OCI-LY7 (cell line): Measurements from ENCODE around the gene CSTB. TPM values are rescaled to one million over a fixed set of nuclear protein-coding genes. Genes with fewer than 3 reads are reported as not detected.

Experiments
- BruUV-seq: library from RNA; stranded (reverse); fragments of 400-500 nt; replicated peaks from 2 replicates; lab custom pipeline; 2021; lab: Mats Ljungman, UMichigan
- CTCF ChIA-PET: fragments of 300-600 bp; sonication (Branson Sonifier 250); formaldehyde crosslinking; loops from one replicate; lab custom pipeline; 2022; ENCODE audit warnings: antibody characterized with exemption; ENCODE audit not compliant: unreplicated experiment; lab: Charles Lee
- POLR2A ChIA-PET: fragments of 300-600 bp; sonication (Branson Sonifier 250); formaldehyde crosslinking; loops from one replicate; lab custom pipeline; 2022; ENCODE audit warnings: antibody characterized with exemption; lab: Charles Lee
- DNase-seq: peaks from one replicate; pipeline ENCODE4 v3.0.0-alpha.2; 2015; ENCODE audit warnings: low spot score
- H2AFZ ChIP-seq: fragments of 200-600 bp; sonication (generic), shearing (Covaris generic); 2 replicates; pipeline ENCODE4 v1.6.1; 2014; ENCODE audit warnings: mild to moderate bottlenecking, antibody characterized with exemption, low read length, moderate library complexity
- H3K27ac ChIP-seq: fragments of 200-600 bp; sonication (generic); 2 replicates; pipeline ENCODE4 v1.5.1; 2014; ENCODE audit warnings: mixed run types, low read depth, mild to moderate bottlenecking, moderate library complexity, low read length, inconsistent platforms; ENCODE audit not compliant: poor library complexity, severe bottlenecking
- H3K36me3 ChIP-seq: fragments of 200-600 bp; sonication (generic); 2 replicates; pipeline ENCODE4 v1.6.1; 2014; ENCODE audit warnings: mild to moderate bottlenecking, antibody characterized with exemption, low read length, moderate library complexity, mixed read lengths; ENCODE audit not compliant: insufficient read depth
- H3K4me1 ChIP-seq: fragments of 200-600 bp; sonication (generic); 2 replicates; pipeline ENCODE4 v1.5.1; 2014; ENCODE audit warnings: mild to moderate bottlenecking, low read length; ENCODE audit not compliant: insufficient read depth, poor library complexity, severe bottlenecking
- H3K4me2 ChIP-seq: fragments of 200-600 bp; sonication (generic); 2 replicates; pipeline ENCODE4 v1.6.1; 2014; ENCODE audit warnings: mild to moderate bottlenecking, low read length
- H3K4me3 ChIP-seq: fragments of 200-600 bp; sonication (generic); 2 replicates; pipeline ENCODE4 v1.5.1; 2014; ENCODE audit warnings: mild to moderate bottlenecking, low read depth, low read length; ENCODE audit not compliant: poor library complexity, severe bottlenecking
- H3K79me2 ChIP-seq: fragments of 200-600 bp; sonication (generic); 2 replicates; pipeline ENCODE4 v1.6.1; 2016; ENCODE audit warnings: low read depth, mild to moderate bottlenecking, low read length, moderate library complexity, mixed read lengths; ENCODE audit not compliant: insufficient read depth
- H3K9me2 ChIP-seq: fragments of 200-600 bp; sonication (generic); 2 replicates; pipeline ENCODE4 v1.6.1; 2016; ENCODE audit warnings: mild to moderate bottlenecking, low read length, mixed read lengths; ENCODE audit not compliant: insufficient read depth
- H3K9me3 ChIP-seq: fragments of 200-600 bp; sonication (generic); 2 replicates; pipeline ENCODE4 v1.6.1; 2014; ENCODE audit warnings: mild to moderate bottlenecking, mixed run types, low read length, mixed read lengths
- H4K20me1 ChIP-seq: fragments of 200-600 bp; sonication (generic); 2 replicates; pipeline ENCODE4 v1.6.1; 2014; ENCODE audit warnings: mild to moderate bottlenecking, antibody characterized with exemption, low read length, moderate library complexity, mixed read lengths; ENCODE audit not compliant: insufficient read depth
- EZH2phosphoT487 ChIP-seq: fragments of 200-600 bp; sonication (generic); IDR thresholded peaks from 2 replicates; pipeline ENCODE4 v1.6.1; 2018; ENCODE audit warnings: low read depth, borderline replicate concordance, mild to moderate bottlenecking, mixed run types, antibody characterized with exemption, low read length, moderate library complexity, mixed read lengths
- intact Hi-C: fragments of 100-400 bp; cut with micrococcal nuclease; formaldehyde crosslinking; loops from one replicate; pipeline ENCODE4 v1.10.0; 2022; ENCODE audit not compliant: unreplicated experiment
- total RNA-seq, 2 experiments: library from RNA; depleted of rRNA in 1 of 2; stranded (reverse); fragments of >200 nt in 1 of 2; shearing (Covaris generic) in 1 of 2; gene quantifications; 2 replicates each; pipeline ENCODE4 v1.2.3, GENCODE V29; 2014 to 2022
- TF ChIP-seq, protein P1 (sequence below): fragments of 200-600 bp; sonication (generic); conservative IDR thresholded peaks from 2 replicates; pipeline ENCODE4 v1.5.1; 2014; ENCODE audit warnings: mild to moderate bottlenecking, antibody characterized with exemption, low read length, moderate library complexity, mixed read lengths

Gene CSTB
- total RNA-seq, 2 experiments from 2014 or later: 15.6 to 33.3 TPM

DNA sequence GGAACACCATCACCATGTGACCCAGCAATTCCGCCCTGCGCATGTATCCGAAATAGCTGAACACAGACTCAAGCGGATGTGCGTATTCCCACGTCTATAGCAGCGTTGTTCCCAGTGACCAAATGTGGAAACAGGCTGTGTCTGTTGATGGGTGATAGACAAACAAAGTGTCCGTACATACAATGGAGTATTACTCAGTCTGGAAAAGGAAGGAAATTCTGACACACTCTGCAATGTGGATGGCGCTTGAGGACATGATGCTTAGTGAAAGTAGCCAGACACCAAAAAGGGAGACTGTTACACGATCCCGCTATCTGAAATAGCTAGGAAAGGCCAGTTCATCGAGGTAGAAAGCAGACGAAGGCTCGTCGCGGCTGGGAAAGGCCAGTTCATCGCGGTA lies 31.4 kb downstream of the CSTB start:
- H3K79me2 ChIP-seq: no peaks in the 10 kb centered on the region
- ChIA-PET POLR2A (no interaction called here), CTCF (interaction anchor here (0.6 kb wide), 1 partner anchor 325 kb away, joined by 4 read pairs; no protein-coding TSS in a partner anchor)
- no peaks in the 10 kb centered on the region for H3K4me1 ChIP-seq
- no peak overlapping the region for H2AFZ ChIP-seq
- TF ChIP-seq EZH2phosphoT487: no peak
- TF ChIP-seq, protein P1, sequence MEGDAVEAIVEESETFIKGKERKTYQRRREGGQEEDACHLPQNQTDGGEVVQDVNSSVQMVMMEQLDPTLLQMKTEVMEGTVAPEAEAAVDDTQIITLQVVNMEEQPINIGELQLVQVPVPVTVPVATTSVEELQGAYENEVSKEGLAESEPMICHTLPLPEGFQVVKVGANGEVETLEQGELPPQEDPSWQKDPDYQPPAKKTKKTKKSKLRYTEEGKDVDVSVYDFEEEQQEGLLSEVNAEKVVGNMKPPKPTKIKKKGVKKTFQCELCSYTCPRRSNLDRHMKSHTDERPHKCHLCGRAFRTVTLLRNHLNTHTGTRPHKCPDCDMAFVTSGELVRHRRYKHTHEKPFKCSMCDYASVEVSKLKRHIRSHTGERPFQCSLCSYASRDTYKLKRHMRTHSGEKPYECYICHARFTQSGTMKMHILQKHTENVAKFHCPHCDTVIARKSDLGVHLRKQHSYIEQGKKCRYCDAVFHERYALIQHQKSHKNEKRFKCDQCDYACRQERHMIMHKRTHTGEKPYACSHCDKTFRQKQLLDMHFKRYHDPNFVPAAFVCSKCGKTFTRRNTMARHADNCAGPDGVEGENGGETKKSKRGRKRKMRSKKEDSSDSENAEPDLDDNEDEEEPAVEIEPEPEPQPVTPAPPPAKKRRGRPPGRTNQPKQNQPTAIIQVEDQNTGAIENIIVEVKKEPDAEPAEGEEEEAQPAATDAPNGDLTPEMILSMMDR: no peak
- peaks cover 14% of the 10 kb centered on the region for H3K36me3 ChIP-seq
- H3K9me2 ChIP-seq: no peaks in the 10 kb centered on the region
- no peaks in the 10 kb centered on the region for H4K20me1 ChIP-seq
- no peak overlapping the region for H3K4me3 ChIP-seq
- no peaks in the 10 kb centered on the region for H3K9me3 ChIP-seq
- no TSS peak for BruUV-seq
- H3K27ac ChIP-seq: no peak overlapping the region
- H3K4me2 ChIP-seq: no peak overlapping the region
- intact Hi-C loops: no loop called here
- DNase-seq: no peak

DNA sequence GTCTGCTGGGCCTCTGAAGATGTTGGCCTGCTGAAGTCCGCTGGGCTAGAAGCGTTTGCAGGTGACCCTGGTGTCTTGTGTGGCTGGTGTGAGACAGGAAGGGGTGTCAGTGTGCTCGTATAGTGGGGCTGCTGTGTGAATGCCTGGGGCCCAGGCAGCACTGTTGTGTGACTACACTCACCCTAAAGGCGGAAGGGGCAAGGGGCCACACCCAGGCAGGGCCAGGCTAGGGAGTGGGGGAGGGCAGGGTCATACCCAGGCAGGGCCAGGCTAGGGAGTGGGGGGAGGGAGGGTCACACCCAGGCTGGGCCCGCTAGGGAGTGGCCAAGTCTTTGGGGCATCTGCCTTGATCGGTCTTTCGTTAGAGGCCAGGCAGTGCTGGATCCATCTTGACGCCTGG lies 32.2 kb downstream of the CSTB start:
- Histone ChIP-seq H3K79me2 (no peaks in the 10 kb centered on the region), H3K9me2 (no peaks in the 10 kb centered on the region), H4K20me1 (no peaks in the 10 kb centered on the region), H3K9me3 (no peaks in the 10 kb centered on the region), H3K36me3 (peaks cover 14% of the 10 kb centered on the region), H3K4me2 (no peak overlapping the region), H3K27ac (no peak overlapping the region), H3K4me3 (no peak overlapping the region), H2AFZ (no peak overlapping the region), H3K4me1 (no peaks in the 10 kb centered on the region)
- CTCF ChIA-PET: no interaction called here
- intact Hi-C loops: no loop called here
- POLR2A ChIA-PET: no interaction called here
- TF ChIP-seq, protein P1: no peak
- no peak for TF ChIP-seq EZH2phosphoT487
- DNase-seq: no peak
- no TSS peak for BruUV-seq

DNA sequence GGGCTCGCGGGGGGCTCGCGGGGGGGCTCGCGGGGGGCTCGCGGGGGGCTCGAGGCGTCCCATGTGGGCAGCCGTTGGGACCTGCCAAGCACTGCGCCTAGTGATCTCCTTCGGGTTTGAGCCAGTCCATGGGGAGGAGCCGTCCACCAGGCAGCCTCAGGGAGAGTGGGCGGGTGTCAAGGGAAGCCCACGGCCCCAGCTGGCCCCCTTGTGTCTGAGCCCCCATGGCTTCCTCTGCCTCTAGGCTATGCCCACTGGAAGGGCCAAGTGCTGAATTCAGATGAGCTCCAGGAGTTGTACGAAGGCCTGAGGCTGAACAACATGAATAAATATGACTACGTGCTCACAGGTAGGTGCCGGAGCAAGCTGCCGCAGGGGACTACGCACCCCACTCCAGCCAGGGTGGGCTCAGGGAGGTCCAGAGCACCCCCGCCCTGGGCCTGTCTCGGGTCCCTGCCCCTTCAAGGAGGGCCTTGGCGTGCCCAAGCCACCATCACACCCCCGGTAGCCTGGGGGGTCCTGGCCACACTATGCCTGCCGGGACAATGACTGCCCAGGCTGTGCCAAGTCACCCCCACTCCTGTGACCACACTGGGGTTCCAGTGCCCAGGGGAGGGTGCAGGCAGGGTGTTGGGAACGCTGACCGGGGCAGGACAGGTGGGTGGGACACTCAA lies 34.5 kb downstream of the CSTB start:
- POLR2A ChIA-PET: no interaction called here
- TF ChIP-seq, protein P1: no peak
- TF ChIP-seq EZH2phosphoT487: no peak
- no peak for DNase-seq
- H3K36me3 ChIP-seq: peaks cover 17% of the 10 kb centered on the region
- no peak overlapping the region for H3K4me3 ChIP-seq
- intact Hi-C loops: no loop called here
- H2AFZ ChIP-seq: no peak overlapping the region
- H3K9me3 ChIP-seq: no peaks in the 10 kb centered on the region
- no peaks in the 10 kb centered on the region for H4K20me1 ChIP-seq
- CTCF ChIA-PET: no interaction called here
- no peaks in the 10 kb centered on the region for H3K79me2 ChIP-seq
- no peaks in the 10 kb centered on the region for H3K4me1 ChIP-seq
- no peak overlapping the region for H3K4me2 ChIP-seq
- BruUV-seq: no TSS peak
- H3K9me2 ChIP-seq: no peaks in the 10 kb centered on the region
- H3K27ac ChIP-seq: no peak overlapping the region
